Bronchial epithelial cell (primary cell): ENCODE measurements around the gene MAP7D3. TPM values are rescaled to one million over a fixed set of nuclear protein-coding genes. Genes with fewer than 3 reads are reported as not detected.

Source experiments
- DNase-seq: peaks from one replicate; pipeline ENCODE4 v3.0.0-alpha.2; 2010; ENCODE audit warnings: low read depth
- FAIRE-seq: peaks from 2 replicates; lab custom pipeline; 2011; peaks lifted over from hg19 to GRCh38; lab: Jason Lieb, UNC
- H3K27me3 ChIP-seq: 2 replicates; pipeline ENCODE4 v1.5.1; 2011; ENCODE audit warnings: low read length; ENCODE audit not compliant: control insufficient read depth, insufficient read depth
- H3K36me3 ChIP-seq: 2 replicates; pipeline ENCODE4 v1.5.1; 2011; ENCODE audit warnings: low read length; ENCODE audit not compliant: control insufficient read depth, insufficient read depth
- H3K4me3 ChIP-seq: 2 replicates; pipeline ENCODE4 v1.5.1; 2011; ENCODE audit warnings: mild to moderate bottlenecking, low read depth, low read length, control low read depth
- CTCF ChIP-seq: IDR thresholded peaks from 2 replicates; pipeline ENCODE4 v1.5.1; 2011; ENCODE audit warnings: mild to moderate bottlenecking, moderate library complexity, low read length, control low read depth, inconsistent platforms; ENCODE audit not compliant: insufficient read depth, severe bottlenecking
- total RNA-seq: library from RNA; depleted of rRNA; stranded (reverse); fragments of >200 nt; gene quantifications from 2 replicates; pipeline ENCODE4 v1.2.1, GENCODE V29; 2014

The MAP7D3 gene
- total RNA-seq, 1 donor from 2014 or later: 3.2 TPM

DNA sequence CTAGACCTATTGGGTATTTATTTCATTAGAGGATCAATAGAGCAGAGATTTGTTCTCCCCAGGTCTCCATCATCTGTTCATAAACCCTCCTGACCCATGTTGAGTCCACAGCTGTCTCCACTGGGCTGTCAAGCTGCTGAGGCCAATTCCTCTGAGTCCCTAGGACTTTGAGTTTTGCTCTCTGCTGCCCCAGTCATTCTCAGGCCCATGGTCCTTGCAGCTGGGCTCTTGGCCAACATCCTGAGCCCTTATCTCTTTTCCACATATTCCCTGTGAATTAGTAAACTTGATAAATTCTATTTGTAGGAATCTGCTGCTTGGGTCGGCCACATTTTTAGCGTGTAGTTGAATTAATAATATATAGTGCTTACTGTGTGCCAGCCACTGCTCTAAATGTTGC is 62.0 kb downstream of the MAP7D3 start:
- Histone ChIP-seq H3K4me3 (no peak overlapping the region), H3K27me3 (no peaks in the 10 kb centered on the region), H3K36me3 (no peaks in the 10 kb centered on the region)
- DNase-seq (no peak), FAIRE-seq (no peak)
- no peak for TF ChIP-seq CTCF

DNA sequence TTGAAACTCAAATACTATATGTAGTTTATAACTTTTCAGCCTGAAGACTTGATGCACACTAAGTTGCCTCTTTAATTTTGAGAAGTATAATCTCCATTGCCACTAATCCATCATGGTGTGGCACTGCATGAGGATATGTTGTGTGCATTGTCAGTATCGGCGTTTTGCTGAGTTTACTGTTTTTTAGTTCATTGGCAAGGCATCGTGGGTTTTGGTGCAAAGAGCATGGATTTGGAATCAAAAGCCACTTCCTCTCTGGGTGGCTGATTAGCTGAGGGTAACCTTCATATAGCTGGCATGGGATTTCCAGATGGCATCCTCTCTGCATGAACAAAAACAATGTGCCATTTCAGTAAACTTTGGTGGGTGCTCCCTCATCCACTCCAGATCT is 65.2 kb downstream of the MAP7D3 start:
- FAIRE-seq (no peak), DNase-seq (no peak)
- H3K36me3 ChIP-seq: no peaks in the 10 kb centered on the region
- H3K27me3 ChIP-seq: no peaks in the 10 kb centered on the region
- H3K4me3 ChIP-seq: no peak overlapping the region
- no peak for TF ChIP-seq CTCF

- DNase-seq (no peak), FAIRE-seq (no peak)
- Histone ChIP-seq H3K36me3 (no peaks in the 10 kb centered on the region), H3K27me3 (no peaks in the 10 kb centered on the region), H3K4me3 (no peak overlapping the region)
- TF ChIP-seq CTCF: no peak
Measured at GRCh38 chrX:136185401-136186022, 65.7 kb downstream of the MAP7D3 start.

GRCh38 chrX:136183917-136184316 is 67.3 kb downstream of the MAP7D3 start:
- TF ChIP-seq CTCF: no peak
- no peaks in the 10 kb centered on the region for H3K36me3 ChIP-seq
- no peak overlapping the region for H3K4me3 ChIP-seq
- FAIRE-seq (no peak), DNase-seq (no peak)
- H3K27me3 ChIP-seq: no peaks in the 10 kb centered on the region

DNA sequence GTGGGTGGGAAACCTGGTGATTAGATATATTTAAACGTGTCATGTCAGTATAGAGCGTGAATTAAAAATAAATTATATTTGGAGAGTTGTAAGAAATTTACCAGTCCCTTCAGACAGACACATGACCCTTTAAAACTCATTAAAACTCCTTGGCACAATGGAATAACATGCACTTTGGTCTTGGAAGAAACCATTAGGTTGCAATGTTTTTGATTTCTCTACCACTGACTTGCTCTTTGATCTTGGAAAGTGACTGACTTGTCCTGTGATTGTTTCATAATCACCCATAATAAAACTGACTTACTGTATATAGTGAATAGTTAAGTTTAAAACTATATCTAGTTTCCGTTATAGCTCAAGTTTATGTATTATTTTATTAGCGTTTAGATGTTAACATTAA is 68.0 kb downstream of the MAP7D3 start:
- no peaks in the 10 kb centered on the region for H3K27me3 ChIP-seq
- FAIRE-seq (no peak), DNase-seq (no peak)
- TF ChIP-seq CTCF: no peak
- no peaks in the 10 kb centered on the region for H3K36me3 ChIP-seq
- no peak overlapping the region for H3K4me3 ChIP-seq

DNA sequence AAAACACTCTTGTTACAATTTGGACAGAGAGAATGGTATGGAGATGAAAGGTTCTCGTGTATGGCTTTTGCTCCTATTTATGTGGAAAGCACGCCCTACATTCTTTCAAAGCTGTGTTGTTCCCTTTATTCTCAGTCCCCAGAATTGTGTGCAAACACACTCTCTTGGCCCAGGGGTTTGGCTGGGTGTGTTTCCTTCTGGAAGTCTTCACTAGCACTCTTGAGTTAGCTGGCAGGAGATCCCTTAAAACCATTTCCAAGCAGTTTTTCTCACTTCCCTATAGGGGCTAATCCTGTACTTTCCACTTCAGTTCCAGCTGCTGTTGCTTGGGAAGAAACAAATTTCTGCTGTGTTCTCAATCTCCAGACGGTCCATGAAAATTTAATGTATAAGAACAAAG is 68.8 kb downstream of the MAP7D3 start:
- Histone ChIP-seq H3K36me3 (no peaks in the 10 kb centered on the region), H3K4me3 (no peak overlapping the region), H3K27me3 (no peaks in the 10 kb centered on the region)
- FAIRE-seq: no peak
- no peak for TF ChIP-seq CTCF
- no peak for DNase-seq
